SKM-1 treated with dmso at 0.1 percent for 144 hours (cell line): ENCODE data around the gene PANK4.
"Not testable (repeated sequence)": the region's sequence is repeated elsewhere in the genome, so short reads cannot be mapped to it uniquely, and the experiment has no call there.

Experiments
- DNase-seq: peaks from one replicate; lab custom pipeline; 2025; ENCODE audit not compliant: unreplicated experiment; lab: John Stamatoyannopoulos, UW

PANK4 gene

DNA sequence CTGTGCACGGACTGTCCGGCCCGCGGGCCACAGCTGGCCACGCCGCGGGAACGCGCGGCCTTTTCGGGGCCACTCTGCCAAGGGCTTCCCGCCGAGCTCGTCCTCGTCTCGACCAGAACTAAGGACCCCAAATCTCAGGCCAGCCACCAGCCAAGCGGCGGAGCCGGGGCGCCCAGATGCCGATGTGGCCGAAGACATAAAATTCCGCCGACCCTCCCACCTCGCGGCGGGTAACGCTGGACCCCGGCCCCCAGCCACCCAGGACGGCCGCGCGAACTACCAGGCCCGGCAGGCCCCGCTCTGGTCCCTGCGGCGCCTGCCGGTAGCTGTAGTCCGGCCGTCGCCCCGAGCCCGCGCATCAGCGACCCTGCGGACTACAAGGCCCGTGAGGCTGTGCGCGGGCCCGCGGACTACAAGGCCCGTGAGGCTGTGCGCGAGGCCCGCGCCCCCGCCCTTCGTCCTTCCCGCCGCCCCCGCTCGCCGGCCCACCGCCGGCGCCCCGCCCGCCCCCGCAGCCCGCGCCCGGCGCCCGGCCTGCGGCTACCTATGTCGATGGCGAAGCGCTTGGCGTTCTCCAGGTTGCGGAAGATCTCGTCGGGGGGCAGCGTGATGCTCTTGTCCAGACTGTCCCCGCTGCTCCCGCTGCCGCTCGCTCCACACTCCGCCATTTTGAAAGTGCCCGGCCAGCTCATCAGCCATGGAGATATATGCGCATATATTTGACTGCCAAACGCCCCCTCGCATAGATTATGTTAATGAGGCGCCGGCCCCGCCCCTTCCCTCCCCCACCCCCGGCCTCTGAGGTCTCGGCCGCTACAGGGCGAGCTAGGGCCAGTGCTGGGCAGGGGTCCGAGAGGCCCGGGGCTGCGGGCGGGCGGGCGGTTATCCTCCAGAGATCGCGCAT is at the start of gene PANK4:
TSS of gene PANK4 (minus strand) at position 677 of the 904 bp plus-strand sequence. CDS start at position 668, 9 bp downstream.
- peak; percentile 84 for DNase-seq

- DNase-seq = no peak
These were observed 48.0 kb upstream of the PANK4 start for GRCh38 chr1:2574350-2574749.

- no peak for DNase-seq
These were observed 47.0 kb upstream of the PANK4 start for GRCh38 chr1:2573250-2573920.

DNA sequence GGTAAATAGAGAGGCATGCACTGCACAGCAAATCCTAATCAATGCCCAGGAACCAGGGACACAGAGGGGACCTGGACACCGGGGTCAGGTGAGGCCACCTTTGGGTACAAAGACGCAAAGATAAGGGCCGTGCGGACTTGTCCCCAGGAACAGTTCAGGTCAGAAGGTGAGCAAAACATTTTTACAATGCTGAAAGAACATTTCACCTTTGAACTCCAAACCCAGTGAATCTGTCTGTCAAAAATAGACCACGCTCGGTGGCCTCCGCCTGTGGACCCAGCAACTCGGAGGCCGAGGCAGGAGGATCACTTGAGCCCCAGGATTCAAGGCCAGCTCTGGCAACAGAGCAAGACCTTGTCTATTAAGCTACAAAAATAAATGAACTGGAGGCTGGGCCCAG is 45.0 kb upstream of the PANK4 start:
- DNase-seq = no peak

- no peak for DNase-seq
These were observed 43.9 kb upstream of the PANK4 start for GRCh38 chr1:2570332-2570731.

DNA sequence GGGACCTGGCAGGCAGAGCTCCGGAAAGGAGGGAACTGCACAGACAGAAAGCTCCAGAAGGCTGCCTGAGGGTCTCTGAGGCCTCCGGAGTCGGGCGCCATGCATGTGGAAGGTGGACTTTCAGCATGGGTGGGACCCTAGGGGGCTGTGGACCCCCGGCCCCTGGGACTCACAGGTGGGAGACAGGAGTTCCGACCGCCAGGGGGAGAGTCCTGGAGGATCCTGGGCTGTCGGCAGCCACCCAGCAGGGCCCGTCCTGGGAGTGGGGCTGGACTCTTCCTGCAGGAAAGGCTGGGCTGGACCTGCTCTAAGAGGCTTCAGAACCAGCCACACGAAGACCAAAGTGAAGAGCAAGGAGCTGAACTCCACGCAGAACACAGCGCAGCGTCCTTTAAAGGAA is 43.3 kb upstream of the PANK4 start:
- not testable (repeated sequence) for DNase-seq

GRCh38 chr1:2569060-2569459 is 42.7 kb upstream of the PANK4 start:
- no peak for DNase-seq

DNA sequence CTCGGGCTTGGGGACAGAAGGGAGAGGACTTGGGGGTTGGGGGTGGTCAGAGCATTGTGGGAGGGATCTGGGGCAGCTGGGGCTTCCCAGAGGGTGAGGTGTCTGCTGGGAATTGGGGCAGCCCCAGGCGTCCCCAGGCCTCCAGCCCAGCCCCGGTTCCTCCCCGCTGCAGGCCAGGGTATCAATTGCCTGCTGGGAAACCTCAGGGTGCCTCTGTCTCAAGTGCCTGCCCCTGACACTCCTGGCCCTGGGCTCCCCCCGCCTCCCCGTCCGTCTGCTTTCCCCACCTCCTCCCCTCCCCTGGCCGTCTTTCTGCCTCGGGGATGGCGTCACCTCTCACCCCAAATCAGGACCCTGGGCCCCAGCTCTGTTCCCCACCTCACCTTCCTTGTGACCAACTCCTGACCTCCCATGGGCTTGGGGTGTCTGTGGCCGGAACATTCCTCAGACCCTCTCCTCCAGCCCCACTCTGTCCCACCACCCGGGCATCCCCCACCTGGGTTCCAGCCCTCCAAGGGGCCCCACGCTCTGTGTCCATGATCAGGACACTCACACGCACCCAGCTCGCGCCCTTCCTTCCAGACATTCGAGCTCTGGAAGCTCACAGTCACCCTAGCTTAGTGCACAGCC is 41.9 kb upstream of the PANK4 start:
- not testable (repeated sequence) for DNase-seq

- DNase-seq = no peak
These were observed 40.8 kb upstream of the PANK4 start for GRCh38 chr1:2567083-2567679.

DNA sequence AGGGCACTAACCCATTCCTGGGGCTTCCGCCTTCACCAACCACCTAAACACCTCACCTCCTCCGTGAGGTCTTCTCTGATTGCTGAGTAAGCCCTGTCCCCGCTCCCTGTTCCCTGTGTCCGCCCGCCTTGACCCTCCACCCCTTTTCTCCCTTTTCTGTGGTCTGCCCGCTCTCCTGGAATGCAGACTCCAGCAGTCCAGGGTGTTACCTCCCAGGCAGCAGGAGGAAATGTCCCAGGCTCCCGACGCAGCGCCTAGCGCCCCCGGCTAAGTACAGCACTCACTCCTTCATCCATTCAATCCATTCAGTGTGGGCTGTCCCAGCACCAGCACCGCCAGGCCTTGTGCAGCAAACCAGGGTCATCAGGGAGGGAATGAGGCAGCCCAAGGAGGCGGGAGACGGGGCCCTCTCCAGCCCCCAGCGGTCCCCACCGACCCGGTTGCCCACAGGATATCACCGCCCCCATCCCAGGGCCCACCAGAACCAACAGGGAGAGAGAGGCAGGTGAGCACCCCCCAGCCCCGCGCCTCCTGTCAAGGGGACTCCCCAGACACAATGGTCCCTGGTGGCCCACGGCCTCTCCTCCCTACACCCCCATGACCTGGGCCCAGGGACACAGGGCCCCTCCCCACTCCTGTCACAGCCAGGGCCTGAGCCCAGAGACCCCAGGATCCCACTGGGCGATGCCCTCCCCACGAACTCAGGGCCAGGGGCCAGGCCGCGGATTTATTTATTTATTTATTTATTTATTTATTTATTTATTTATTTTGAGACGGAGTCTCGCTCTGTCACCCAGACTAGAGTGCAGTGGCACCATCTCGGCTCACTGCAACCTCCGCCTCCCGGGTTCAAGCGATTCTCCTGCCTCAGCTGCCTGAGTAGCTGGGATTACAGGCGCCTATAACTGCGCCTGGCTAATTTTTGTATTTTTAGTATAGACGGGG is 40.0 kb upstream of the PANK4 start:
- DNase-seq = no peak

GRCh38 chr1:2564815-2565374 is 38.5 kb upstream of the PANK4 start:
- no peak for DNase-seq

DNA sequence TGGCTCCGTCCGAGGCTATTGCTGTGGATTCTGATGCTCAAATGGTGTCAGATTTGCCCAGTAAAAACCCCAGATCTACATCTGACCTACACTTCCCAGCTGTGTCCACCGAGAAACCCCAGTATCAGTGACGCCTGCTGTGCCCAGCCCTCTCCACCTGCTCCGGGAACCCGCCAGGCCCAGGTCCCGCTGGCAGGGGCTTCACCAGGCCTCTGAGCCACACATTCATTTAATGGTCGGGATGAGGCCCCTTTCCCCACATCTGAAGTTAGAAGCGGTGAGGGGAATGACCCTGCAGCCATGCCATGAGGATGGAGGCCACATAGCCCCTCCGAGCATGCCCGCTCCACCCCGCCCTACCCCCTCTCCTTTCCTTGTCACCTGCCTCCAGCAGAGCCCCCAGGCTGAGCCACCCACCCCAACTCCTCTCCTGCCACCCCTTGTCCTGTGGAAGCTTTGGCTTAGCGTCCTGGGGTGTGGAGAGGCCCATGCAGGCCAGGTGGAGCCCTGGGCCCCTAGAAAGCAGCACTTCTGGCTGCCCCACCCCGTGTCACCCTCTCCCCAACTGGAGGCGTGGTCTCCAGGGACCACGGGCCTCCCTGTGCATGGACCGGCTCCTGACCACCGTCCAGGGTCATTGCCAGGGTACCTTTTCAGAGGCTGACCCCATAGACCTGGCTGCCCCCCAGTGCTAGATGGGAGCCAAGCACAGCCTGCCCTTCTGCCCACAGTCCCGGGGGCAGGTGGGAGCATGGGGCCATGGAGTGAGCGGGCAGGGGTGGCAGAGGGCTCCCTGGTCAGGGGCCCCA is 37.8 kb upstream of the PANK4 start:
- no peak for DNase-seq

- DNase-seq = no peak
These were observed 36.8 kb upstream of the PANK4 start for GRCh38 chr1:2563205-2563604.

GRCh38 chr1:2561898-2562895 is 35.8 kb upstream of the PANK4 start:
- DNase-seq = no peak

DNA sequence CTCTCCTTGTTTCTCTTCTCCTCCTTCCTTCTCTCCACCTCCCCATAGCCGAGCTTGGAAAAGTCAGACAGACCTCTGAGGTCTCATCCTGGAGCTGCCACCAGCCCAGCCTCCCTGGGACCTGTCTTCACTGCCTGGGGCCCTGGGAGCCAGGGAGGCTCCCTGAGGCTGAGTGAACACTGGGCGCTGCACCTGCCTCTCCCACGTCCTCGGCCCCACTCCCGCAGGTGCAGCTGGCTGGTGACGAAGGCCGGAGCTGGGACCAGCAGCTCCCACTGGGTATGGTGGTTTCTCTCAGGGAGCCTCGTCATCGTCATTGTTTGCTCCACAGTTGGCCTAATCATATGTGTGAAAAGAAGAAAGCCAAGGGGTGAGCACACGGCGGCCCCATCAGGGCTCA is 35.0 kb upstream of the PANK4 start:
- no peak for DNase-seq

DNA sequence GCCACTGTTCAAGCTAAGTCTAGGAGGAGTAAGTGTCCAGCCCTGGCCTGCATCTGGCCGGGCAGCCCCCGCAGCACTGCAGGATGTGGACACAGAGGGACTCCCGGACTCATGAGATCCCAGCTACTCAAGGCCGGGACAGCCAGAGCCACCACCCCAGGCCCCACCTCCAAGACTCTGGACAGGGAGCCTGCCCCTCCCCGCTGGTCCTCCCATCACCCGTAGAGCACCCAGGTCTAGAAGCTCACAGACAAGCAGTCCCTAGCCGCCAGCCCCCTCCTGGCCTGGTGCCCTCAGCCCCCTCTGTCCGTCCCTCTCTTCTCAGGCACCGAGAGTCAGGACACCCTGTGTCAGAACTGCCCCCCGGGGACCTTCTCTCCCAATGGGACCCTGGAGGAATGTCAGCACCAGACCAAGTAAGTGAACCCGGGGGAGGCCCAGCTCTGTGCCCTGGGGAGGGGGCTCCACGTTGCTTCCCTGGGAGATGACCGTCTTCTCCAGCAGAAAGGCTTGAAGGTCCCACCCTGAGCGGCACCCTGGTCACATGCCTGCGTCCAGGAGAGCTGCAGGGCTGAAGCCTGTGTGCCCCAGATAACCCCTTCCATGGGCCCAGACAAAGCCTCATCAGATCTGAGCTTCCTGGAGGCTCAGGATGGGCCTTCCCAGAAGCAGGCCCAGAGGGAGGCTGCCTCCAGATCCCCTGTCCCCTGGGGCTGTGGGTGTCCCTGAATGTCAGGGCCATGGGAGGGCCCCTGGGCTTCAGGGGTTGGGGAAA is 34.1 kb upstream of the PANK4 start:
- DNase-seq = no peak
